GM18870 (cell line): ENCODE results near the gene DUOXA2.
A peak's percentile ranks its signal among the peaks of the same experiment; 100 is the strongest.

ENCODE experiments used
- ATAC-seq: cut with Tn5 transposase; IDR thresholded peaks from one replicate; pipeline ENCODE4 v1.9.1; 2021; ENCODE audit warnings: moderate library complexity; ENCODE audit not compliant: unreplicated experiment

The DUOXA2 gene

GRCh38 chr15:45156744-45157455, 42.8 kb downstream of the DUOXA2 start:
- ATAC-seq: no peak

DNA sequence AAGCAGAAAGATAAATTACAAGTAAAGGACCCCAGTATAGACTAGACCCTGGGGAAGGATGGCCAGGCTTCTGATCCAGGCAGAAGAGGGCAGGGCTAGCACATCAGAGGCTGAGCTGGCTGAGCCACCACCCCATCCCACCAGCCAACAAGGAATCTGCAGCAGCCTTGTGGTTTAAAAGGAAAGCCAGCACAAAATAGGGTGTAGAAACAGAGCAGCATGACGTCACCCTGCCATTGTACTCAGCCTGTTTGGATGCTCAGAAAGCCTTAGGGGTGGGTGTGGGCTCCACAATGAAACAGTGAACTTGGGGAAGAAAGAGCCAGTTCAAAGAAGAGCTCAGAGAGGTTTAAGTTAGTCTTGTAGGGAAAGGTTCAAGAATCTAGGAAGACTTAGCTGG, 43.8 kb downstream of the DUOXA2 start:
- no peak for ATAC-seq

DNA sequence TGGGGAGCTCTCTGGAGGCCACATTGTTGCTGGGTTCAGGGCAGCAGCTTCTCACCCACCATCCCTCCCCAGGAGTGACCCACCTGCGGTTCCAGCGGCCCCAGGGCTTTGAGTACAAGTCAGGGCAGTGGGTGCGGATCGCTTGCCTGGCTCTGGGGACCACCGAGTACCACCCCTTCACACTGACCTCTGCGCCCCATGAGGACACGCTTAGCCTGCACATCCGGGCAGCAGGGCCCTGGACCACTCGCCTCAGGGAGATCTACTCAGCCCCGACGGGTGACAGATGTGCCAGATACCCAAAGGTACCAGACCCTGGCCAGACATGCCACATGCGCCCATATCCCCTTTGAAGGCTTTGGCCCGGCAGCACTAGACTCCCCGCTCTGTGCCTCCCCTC, 47.5 kb downstream of the DUOXA2 start:
- ATAC-seq: no peak

DNA sequence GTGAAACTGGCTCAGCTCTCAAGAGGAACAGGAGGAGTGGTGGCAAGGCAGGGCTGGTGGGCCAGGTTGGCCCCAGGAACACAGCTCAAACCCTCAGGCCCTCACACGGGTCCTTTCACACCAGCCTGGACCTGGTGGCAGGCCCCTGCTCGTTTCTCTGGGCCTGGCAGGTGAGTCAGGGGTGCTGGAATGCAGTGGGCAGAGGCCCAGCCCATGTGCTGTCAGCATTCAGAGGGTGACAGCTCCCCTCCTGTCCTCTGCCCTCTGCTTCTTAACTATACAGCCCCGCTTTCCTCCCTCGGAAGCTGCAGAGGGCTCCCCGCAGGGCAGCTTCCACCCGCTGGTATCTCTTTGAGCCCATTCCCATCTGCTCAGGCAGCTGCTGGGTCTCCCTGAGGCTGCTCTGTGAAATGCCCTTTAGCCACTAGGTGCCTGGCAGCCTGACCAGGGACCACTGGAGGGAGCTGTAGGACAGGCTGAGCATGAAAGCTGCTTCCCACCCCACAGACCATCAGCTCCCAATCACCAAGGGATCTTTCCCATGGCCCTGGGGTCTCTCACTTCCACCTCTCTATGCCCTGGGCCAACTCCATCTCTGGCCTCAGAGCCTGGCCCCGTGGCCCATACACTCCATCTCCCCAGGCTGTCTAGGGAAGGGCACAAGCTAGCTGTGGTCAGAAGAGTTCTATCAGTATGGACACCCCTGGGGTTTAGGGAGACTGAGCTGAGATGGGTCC, 48.8 kb downstream of the DUOXA2 start:
- no peak for ATAC-seq

- no peak for ATAC-seq
Measured at GRCh38 chr15:45163508-45163856, 49.4 kb downstream of the DUOXA2 start.

- no peak for ATAC-seq
Measured at GRCh38 chr15:45164914-45165313, 50.8 kb downstream of the DUOXA2 start.

DNA sequence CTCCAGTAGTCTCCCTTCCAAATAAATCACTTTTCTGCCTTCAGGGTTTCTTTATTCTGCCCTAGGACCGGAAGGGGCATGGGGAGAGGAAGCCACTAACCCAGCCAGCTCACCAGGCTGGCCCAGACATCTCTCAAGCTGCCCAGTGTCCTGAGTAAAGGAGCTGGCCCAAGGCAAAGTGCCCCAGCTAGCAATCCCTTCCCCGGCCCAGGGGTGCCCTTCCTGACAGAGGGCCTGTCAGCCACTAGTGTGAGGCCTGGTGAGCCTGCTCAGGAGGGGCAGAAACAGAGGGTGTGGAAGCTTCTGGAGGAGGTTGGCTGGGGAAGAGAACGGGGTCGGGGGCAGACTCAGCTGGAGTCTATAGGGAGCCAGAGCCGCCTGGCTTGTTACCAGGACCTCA, 51.4 kb downstream of the DUOXA2 start:
- no peak for ATAC-seq

GRCh38 chr15:45166834-45167630, 52.9 kb downstream of the DUOXA2 start:
- peak; percentile 71 for ATAC-seq

- no peak for ATAC-seq
Measured at GRCh38 chr15:45167631-45168205, 53.6 kb downstream of the DUOXA2 start.
